Chondrocyte (in vitro differentiated cells): ENCODE measurements around the gene CREB3L1. TPM values are rescaled to one million over a fixed set of nuclear protein-coding genes. Genes with fewer than 3 reads are reported as not detected.

ENCODE experiments used
- DNase-seq: peaks from one replicate; pipeline ENCODE4 v3.0.0; 2021; ENCODE audit warnings: mixed read lengths, low spot score
- H3K27ac Mint-ChIP-seq: one replicate; pipeline ENCODE4 v1.8.0; 2021; ENCODE audit warnings: mild to moderate bottlenecking, moderate library complexity, mixed read lengths; ENCODE audit not compliant: unreplicated experiment
- H3K27me3 Mint-ChIP-seq: 2 replicates; pipeline ENCODE4 v1.8.0; 2021; ENCODE audit warnings: low read depth, mixed read lengths
- H3K36me3 Mint-ChIP-seq: 2 replicates; pipeline ENCODE4 v1.8.0; 2021; ENCODE audit warnings: low read depth, mixed read lengths
- H3K4me1 Mint-ChIP-seq: 2 replicates; pipeline ENCODE4 v1.8.0; 2021; ENCODE audit warnings: low read depth, mild to moderate bottlenecking, mixed read lengths
- H3K4me3 Mint-ChIP-seq: one replicate; pipeline ENCODE4 v1.8.0; 2021; ENCODE audit warnings: mild to moderate bottlenecking, moderate library complexity, mixed read lengths; ENCODE audit not compliant: unreplicated experiment
- H3K9me3 Mint-ChIP-seq: 2 replicates; pipeline ENCODE4 v1.8.0; 2021; ENCODE audit warnings: low read depth, mixed read lengths
- total RNA-seq: library from RNA; stranded (reverse); gene quantifications from 3 replicates; pipeline ENCODE4 v1.2.1, GENCODE V29; 2021
- TF ChIP-seq, protein P1 (sequence below): fragments of 200-600 bp; sonication (generic); IDR thresholded peaks from 2 replicates; pipeline ENCODE4 v1.5.0; 2021; ENCODE audit warnings: antibody characterized with exemption, mild to moderate bottlenecking, moderate library complexity

CREB3L1 gene
- total RNA-seq, 1 donor from 2014 or later, result 192 TPM

- no peak for DNase-seq
- peak overlapping the region; percentile 78 for H3K4me3 Mint-ChIP-seq
- no peaks in the 10 kb centered on the region for H3K9me3 Mint-ChIP-seq
- no peaks in the 10 kb centered on the region for H3K27me3 Mint-ChIP-seq
- peak overlapping the region; percentile 97 for H3K27ac Mint-ChIP-seq
- H3K36me3 Mint-ChIP-seq, result peaks cover 10% of the 10 kb centered on the region
- TF ChIP-seq, protein P1, sequence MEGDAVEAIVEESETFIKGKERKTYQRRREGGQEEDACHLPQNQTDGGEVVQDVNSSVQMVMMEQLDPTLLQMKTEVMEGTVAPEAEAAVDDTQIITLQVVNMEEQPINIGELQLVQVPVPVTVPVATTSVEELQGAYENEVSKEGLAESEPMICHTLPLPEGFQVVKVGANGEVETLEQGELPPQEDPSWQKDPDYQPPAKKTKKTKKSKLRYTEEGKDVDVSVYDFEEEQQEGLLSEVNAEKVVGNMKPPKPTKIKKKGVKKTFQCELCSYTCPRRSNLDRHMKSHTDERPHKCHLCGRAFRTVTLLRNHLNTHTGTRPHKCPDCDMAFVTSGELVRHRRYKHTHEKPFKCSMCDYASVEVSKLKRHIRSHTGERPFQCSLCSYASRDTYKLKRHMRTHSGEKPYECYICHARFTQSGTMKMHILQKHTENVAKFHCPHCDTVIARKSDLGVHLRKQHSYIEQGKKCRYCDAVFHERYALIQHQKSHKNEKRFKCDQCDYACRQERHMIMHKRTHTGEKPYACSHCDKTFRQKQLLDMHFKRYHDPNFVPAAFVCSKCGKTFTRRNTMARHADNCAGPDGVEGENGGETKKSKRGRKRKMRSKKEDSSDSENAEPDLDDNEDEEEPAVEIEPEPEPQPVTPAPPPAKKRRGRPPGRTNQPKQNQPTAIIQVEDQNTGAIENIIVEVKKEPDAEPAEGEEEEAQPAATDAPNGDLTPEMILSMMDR, result no peak
- peaks cover 83% of the 10 kb centered on the region for H3K4me1 Mint-ChIP-seq
Observed at GRCh38 chr11:46296059-46296527, 18.6 kb downstream of the CREB3L1 start.

DNA sequence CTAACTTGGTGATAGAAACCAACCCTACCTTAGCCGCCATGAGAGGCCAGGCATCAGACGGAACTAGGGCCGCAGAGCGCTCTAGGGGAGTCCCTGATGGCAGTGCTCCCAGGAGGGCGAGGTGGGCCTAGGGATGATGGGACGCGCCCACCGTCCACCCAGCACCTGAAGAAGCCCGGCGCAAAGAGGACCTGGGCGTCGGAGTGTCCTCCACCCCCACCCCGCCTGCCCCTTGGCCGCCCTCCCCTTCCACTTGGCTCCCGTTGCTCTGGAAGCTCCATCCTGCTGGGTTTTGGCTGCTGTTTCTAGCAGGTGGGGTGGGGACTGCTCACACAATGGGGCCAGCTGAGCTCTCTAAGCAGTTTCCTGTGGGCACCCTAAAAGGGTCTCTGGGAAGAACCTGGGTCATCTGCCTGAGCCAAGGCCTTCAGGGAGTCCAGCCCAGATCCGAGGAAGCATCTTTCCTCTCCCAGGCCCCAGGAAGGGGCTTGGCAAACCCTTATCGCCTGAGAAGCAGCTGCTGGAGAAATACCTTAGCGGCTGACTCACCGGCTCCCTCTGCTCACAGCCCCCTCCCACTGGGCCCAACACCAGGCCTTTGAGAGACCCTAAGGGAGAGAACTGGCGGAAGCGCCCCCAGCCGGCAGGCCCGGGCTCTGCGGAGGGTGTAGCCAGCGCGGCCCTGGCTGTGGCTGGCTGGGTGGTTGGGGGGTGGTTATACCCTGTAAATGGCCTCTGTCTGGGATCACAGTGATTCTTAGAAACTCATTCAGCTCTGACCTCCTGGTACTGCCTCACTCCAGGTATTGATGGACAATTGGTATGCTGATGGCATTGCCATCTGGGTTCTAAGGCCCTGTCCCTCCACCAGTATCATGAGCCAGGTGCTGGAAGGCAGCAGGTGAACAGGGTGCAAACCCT is 19.3 kb downstream of the CREB3L1 start:
- Mint-ChIP-seq H3K27ac (peak overlapping the region; percentile 97), H3K4me1 (peaks cover 76% of the 10 kb centered on the region), H3K4me3 (peak overlapping the region; percentile 78), H3K36me3 (peaks cover 13% of the 10 kb centered on the region), H3K9me3 (no peaks in the 10 kb centered on the region), H3K27me3 (no peaks in the 10 kb centered on the region)
- TF ChIP-seq, protein P1, result peak; percentile 87
- DNase-seq, result no peak

DNA sequence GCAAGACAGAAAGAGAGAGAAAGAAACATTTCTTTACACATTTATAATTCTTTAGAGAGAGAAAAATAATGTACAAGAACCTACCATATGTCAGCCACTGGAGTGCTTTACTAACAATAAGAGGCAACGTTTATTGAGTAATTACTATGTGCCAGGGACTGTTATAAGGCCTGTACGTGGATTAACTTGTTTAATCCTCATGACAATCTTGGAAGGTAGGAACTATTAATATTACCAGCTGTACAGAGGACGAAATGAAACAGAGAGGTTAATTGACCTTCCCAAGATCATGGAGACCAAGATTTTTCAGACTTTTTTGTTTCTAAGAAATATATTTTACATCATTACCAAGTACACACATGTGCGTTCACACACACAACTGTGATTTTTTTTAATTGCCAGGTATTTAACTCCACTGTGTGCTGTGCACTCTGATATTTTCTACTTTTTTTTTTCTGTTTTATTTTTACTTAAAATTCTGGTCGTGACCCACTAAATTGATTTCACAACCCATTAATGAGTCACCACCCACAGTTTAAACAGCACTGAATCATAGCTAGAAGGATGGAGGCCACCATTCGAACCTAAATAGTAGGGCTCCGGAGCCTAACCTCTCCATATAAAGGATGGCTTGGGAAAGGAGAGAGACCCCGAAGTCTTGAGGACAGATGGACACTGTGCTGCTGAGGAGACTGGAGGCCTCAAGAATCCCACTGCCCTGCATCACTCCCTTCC is 21.4 kb downstream of the CREB3L1 start:
- TF ChIP-seq, protein P1, result no peak
- H3K27me3 Mint-ChIP-seq, result no peaks in the 10 kb centered on the region
- H3K4me1 Mint-ChIP-seq, result peaks cover 55% of the 10 kb centered on the region
- peak overlapping the region; percentile 95 for H3K27ac Mint-ChIP-seq
- no peak overlapping the region for H3K4me3 Mint-ChIP-seq
- H3K9me3 Mint-ChIP-seq, result no peaks in the 10 kb centered on the region
- H3K36me3 Mint-ChIP-seq, result peaks cover 14% of the 10 kb centered on the region
- DNase-seq, result no peak

- H3K36me3 Mint-ChIP-seq, result peaks cover 14% of the 10 kb centered on the region
- TF ChIP-seq, protein P1, result no peak
- no peaks in the 10 kb centered on the region for H3K9me3 Mint-ChIP-seq
- peaks cover 49% of the 10 kb centered on the region for H3K4me1 Mint-ChIP-seq
- no peak overlapping the region for H3K4me3 Mint-ChIP-seq
- H3K27ac Mint-ChIP-seq, result peak overlapping the region; percentile 90
- DNase-seq, result no peak
- no peaks in the 10 kb centered on the region for H3K27me3 Mint-ChIP-seq
Observed at GRCh38 chr11:46299451-46299961, 22.0 kb downstream of the CREB3L1 start.

DNA sequence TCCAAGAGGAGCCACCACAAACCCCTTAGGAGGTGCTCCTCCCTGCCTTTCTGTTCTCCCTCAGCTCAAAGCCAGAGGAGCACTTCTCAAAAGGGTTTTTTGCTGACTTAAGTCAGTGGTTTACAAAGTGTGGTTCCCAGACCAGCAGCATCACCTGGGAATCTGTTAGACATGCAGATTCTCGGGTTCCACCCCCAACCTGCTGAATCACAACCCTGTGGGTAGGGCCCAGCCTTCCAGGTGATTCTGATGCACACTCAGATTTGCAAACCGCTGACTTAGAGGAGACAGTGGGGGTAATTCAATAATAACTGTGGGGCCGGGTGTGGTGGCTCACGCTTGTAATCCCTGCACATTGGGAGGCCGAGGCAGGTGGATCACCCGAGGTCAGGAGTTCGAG is 22.8 kb downstream of the CREB3L1 start:
- peaks cover 44% of the 10 kb centered on the region for H3K4me1 Mint-ChIP-seq
- H3K4me3 Mint-ChIP-seq, result no peak overlapping the region
- TF ChIP-seq, protein P1, result no peak
- no peaks in the 10 kb centered on the region for H3K9me3 Mint-ChIP-seq
- no peak overlapping the region for H3K27ac Mint-ChIP-seq
- H3K36me3 Mint-ChIP-seq, result peaks cover 16% of the 10 kb centered on the region
- no peaks in the 10 kb centered on the region for H3K27me3 Mint-ChIP-seq
- DNase-seq, result no peak
